Mesenteric fat pad (tissue), 1 donor: ENCODE data around the gene BCKDK. TPM values are rescaled to one million over a fixed set of nuclear protein-coding genes. Genes with fewer than 3 reads are reported as not detected.
A peak's percentile ranks its signal among the peaks of the same experiment; 100 is the strongest.
"Not testable (repeated sequence)": the region's sequence is repeated elsewhere in the genome, so short reads cannot be mapped to it uniquely, and the experiment has no call there.

Experiments used
- DNase-seq: peaks from one replicate; pipeline ENCODE4 v3.0.0-alpha.2; 2020; ENCODE audit warnings: low spot score
- total RNA-seq: library from RNA; stranded (reverse); fragmentation: NEBNext Ultra II Directional; extraction: Animal tissue kit (Norgen Biotek cat#: 25700); gene quantifications from one replicate; pipeline ENCODE4 v1.2.1, GENCODE V29; 2021
- donor health status: DM: yes; HTN: yes; CAD: no.

BCKDK gene
- total RNA-seq, 1 donor from 2014 or later, result 42.2 TPM

- no peak for DNase-seq
Observed at GRCh38 chr16:31138621-31139578, 30.7 kb downstream of the BCKDK start.

DNA sequence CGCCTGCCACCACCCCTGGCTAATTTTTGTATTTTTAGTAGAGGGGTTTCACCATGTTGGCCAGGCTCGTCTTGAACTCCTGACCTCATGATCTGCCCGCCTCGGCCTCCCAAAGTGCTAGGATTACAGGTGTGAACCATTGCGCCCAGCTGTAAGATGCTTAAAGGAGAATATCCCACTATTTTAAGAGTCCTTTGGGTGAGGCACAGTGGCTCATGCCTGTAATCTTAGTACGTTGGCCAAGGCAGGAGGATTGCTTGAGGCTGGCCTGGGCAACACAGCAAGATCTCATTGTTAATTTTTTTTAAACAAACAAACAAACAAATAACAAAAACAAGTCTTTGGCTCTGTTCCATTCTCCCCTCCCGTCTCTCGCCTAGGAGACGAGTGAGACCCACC lies 32.9 kb downstream of the BCKDK start:
- DNase-seq, result not testable (repeated sequence)

DNA sequence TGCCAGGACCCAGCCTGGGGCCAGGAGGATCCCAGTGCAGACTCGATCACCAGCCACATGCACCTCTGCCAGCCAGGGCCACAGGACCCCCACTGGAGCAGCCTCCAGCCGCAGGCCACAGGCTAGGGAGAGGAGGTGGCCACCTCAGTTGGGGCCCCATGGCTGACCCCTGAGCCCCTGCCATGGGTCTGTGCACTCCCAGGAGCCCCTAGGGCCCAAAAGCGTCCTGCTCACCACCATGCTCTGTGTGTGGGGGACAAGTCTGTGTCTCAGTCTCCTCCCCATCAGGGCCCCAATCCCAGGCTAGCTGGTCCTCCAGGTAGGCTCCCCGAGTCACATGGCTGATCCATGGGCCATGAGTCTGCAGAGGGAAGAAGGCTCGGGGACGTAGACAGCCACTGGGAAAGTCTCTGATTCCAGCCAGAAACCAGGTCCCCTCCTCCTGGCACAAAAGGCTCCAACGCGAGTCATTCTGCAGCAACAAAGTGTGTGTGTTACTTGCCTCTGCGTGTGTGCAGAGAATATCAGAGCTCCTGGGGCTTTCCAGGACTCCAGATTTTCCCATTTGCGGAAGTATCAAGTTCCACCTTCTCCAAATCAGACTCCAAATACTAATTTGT lies 33.4 kb downstream of the BCKDK start:
- no peak for DNase-seq

DNA sequence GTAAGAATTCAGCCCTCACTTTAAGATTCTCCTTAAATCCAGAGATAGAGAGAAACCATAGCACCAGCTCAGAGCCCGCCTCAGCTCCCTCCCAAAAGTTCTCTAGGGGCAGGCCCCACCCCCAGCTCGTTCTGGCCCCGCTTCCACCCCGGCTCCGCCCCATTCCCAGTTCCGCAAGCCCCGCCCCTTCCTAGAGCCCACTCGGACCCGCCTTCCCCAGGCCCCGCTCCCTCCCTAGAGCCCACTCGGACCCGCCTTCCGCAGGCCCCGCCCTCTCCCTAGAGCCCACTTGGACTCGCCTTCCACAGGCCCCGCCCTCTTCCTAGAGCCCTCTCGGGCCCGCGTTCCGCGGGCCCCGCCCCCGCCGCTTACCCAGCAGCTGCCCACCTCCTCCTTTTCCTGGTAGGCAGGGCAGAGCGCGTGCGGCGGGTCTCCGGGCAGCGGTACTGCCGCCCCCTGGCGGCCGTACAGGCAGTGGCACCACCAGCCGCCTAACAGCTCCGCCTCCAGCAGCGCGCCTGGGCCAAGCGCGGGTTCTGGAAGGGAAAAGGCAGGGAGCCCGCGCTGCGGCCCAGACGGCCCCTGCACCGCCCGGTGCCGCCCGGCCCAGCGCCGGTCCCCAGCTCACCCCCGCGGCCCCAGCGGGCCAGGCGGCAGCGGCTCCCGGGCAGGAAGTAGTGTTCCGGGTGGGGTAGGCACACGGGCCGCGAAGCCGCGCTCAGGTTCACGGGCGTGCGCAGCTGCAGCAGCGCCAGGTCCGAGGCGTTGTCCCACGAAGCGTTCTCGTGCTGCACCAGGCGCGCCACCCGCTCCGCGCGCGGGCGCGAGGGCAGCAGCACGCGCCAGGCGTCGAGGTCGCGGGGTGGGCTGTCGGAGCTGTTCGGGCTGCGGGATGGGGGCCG lies 34.2 kb downstream of the BCKDK start:
- peak; percentile 99 for DNase-seq

- DNase-seq, result no peak
Observed at GRCh38 chr16:31143011-31143693, 35.0 kb downstream of the BCKDK start.

DNA sequence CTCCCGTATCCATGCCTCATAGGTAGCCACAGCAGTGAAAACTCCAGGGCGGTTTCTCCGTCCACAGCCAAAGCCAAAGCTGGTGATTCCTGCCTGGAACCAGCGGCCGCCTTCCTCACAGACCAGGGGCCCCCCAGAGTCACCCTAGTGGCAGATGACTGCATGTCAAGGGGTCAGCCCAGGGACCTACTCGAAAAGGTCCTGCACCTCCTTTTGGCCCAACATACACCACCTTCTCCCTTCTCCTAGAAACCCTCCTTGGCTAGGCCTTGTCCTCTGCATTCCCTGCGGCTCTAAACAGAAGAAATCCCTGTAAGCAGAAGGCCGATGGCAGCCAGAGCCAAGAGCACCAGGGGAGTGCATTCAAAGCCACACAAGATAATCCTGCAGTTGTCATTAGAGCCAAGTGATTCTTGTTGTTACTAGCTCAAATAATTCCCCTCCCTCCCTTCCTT lies 35.5 kb downstream of the BCKDK start:
- DNase-seq, result no peak

DNA sequence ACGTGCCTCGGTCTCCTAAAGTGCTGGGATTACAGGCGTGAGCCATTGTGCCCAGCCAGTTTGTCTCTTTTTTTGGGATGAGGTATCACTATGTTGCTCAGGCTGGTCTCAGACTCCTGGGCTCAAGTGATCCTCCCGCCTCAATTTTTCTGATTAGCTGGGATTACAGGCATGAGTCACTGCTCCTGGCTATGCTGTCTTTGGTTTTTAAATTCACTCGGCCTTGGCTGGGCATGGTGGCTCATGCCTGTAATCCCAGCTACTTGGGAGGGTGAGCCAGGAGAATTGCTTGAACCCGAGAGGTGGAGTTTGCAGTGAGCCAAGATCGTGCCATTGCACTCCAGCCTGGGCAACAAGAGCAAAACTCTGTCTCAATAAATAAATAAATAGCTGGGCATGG lies 36.2 kb downstream of the BCKDK start:
- not testable (repeated sequence) for DNase-seq

- no peak for DNase-seq
Observed at GRCh38 chr16:31145398-31145990, 37.3 kb downstream of the BCKDK start.

DNA sequence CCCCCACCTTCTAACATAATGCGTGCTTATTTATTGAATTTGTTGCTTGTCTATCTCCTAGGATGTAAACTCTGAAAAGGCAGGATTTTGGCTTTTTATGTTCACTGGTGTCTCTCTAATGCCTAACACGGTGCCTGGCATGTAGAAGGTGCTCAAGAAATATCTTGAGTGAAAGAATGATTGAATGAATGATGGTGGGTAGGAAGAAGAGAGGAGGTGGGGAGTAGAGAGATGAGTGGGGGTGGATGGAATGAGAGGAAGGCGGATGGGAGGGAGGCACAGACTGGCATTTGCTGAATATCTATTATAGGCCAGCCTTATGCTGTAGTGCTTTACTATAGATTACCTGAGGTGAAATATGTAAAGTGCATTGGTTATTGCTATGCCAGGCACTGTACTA lies 39.4 kb downstream of the BCKDK start:
- DNase-seq, result no peak

- no peak for DNase-seq
Observed at GRCh38 chr16:31148281-31148728, 40.1 kb downstream of the BCKDK start.

DNA sequence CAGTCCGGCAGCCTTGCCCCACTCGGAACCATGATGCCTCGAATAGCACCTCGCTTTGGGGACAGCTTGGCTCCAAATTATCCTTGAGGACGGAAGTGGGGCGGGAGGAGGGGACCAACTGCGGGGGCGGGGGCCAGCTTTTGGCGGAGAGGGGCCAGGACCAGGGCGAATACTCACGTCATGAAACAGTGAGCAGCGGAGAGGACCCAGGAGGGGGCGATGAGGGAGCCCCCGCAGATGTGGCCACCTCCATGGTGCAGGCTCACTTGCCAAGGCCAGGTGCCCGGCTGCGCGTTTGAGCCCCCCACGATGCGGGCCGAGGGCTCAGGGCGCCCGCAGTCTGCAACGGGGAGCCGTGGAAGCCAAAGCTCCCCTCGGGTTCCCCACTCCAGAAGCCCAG lies 40.7 kb downstream of the BCKDK start:
- no peak for DNase-seq

GRCh38 chr16:31149332-31149731 lies 41.1 kb downstream of the BCKDK start:
- no peak for DNase-seq

DNA sequence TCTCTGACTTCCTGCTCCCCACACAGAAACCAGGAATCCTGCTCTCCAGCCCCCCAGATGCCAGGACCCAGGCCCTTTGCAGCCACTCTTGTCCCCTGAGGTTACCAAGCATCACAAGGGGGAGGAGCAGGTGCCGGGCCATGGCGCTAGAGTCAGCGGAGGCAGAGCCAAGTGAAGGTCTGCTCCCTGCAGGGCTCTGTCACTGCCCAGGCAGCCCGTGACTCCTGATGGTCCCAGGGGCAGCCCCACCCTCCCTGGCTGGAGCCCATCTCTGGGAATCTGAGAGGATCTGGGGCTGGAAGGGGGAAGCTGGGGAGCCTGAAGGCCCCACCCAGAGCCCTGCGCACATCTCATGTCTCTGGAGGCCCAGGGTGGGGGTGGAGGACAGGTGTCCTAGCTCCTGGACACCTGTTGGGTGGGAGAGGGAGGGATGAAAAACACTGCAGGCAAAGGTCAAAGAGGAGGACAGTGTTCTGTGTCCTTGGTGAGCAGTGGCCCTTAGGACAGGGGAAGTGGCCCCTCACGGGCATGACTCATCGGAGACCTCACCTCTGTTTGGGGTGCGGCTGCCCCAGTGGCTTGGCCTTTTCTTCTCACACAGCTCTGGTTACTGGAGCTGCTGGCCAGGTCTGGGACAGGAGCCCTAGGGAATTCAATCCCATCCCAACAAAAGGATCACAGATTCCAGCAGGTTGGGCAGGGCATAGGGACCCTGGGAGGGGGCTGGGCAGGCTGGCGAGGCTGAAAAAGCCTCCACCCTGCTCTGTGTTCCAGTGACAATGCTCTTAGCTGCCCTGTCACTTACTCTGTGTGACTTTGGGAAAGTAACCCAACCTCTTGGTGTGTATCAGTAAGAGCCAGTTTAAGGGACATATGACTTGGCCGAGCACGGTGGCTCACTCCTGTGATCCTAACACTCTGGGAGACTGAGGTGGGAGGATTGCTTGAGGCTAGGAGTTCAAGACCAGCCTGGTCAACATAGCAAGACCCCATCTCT lies 42.0 kb downstream of the BCKDK start, which contains the start of gene PRSS36:
Gene PRSS36, minus strand, starts transcription at position 173 of the 997 bp plus-strand sequence. Its CDS starts 31 bp downstream, at position 142.
- no peak for DNase-seq

GRCh38 chr16:31150976-31151375 lies 42.8 kb downstream of the BCKDK start:
- not testable (repeated sequence) for DNase-seq

GRCh38 chr16:31157136-31157535 lies 49.0 kb downstream of the BCKDK start:
- DNase-seq, result no peak
